Smooth muscle cell of the coronary artery (primary cell): ENCODE results near the gene ATG14. TPM values are rescaled to one million over a fixed set of nuclear protein-coding genes. Genes with fewer than 3 reads are reported as not detected.

Source experiments
- total RNA-seq: library from RNA; depleted of rRNA; stranded (reverse); fragments of >200 nt; gene quantifications from 2 replicates; pipeline ENCODE4 v1.2.3, GENCODE V29; 2014; ENCODE audit warnings: low replicate concordance

The ATG14 gene, protein sequence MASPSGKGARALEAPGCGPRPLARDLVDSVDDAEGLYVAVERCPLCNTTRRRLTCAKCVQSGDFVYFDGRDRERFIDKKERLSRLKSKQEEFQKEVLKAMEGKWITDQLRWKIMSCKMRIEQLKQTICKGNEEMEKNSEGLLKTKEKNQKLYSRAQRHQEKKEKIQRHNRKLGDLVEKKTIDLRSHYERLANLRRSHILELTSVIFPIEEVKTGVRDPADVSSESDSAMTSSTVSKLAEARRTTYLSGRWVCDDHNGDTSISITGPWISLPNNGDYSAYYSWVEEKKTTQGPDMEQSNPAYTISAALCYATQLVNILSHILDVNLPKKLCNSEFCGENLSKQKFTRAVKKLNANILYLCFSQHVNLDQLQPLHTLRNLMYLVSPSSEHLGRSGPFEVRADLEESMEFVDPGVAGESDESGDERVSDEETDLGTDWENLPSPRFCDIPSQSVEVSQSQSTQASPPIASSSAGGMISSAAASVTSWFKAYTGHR
- 8.9 and 13.3 TPM in 2 replicates for total RNA-seq

DNA sequence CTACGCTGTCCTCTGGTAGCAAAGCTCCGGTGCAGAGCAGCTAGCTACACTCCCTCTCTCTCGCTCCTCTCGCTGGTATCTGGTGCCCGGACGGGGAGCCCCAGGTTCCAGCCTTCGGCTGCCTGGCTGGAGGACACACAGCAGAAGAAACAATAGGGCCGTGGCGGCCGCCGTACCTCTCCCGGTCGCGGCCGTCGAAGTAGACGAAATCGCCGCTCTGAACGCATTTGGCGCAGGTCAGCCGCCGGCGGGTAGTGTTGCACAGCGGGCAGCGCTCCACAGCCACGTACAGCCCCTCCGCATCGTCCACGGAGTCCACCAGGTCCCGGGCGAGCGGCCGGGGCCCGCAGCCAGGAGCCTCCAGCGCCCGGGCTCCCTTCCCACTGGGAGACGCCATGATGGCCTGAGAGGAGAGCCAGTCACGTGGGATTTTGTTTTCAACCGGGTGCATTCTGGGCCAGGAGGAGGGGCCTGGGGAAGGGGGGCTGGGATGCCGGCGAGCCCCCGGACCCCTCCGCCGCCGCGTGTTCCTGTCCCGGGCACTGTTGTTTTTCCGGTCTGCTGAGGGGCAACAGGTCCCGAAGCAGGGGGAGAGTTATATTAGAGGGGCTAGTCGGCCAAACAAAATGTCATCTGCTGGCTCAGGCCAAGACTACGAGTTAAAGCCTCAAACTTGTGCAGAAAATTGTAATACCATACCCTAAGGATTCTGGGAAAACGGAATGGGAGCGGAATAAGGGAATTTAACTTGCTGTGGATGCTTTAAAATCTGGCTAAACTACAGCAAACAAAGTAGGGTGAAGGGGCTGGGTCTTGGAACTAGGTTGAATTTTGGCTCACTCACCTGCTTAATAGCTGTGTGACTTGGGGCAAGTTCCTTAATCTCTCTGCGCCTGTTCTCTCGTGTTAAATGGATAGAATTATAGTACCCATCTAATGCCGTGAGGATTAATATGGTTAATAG, at the start of gene ATG14:
ATG14 (minus strand) TSS at position 405 of the 964 bp plus-strand sequence; CDS start at position 397, 8 bp downstream.

DNA sequence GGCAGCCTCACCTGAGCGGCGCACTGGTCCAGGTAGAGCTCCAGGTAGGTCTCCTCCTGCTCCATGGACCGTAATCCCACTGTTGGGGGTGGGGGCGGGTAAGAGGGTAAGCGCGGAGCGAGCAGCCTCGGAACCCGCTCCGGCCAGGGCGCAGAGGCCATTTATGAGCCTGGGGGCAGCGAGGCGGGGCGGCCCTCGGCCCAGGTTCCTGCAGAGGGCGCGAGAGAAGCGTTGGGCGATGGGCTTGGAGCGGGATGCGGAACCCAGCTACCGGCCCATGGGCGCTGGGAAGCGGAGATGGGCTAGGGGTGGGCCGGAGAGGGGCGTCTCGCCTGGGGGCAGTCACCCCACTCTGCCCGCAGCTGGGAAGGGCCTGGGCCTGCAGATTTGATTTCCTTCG, 28.8 kb upstream of the ATG14 start, which contains the start of gene TBPL2:
TBPL2 (minus strand) TSS at position 232 of the 400 bp plus-strand sequence; CDS start at position 65, 167 bp downstream.

Other genes with a start within 250 kb of the ATG14 start
- 0.23 and 9.2 TPM in 2 replicates for gene DLGAP5, start 220.2 kb downstream of the ATG14 start, total RNA-seq
- gene FBXO34, start 140.4 kb downstream of the ATG14 start, total RNA-seq = 14.7 and 19.3 TPM in 2 replicates
- not detected in 2 replicates for gene TBPL2, start 28.8 kb upstream of the ATG14 start, total RNA-seq
- gene KTN1, start 168.4 kb upstream of the ATG14 start, total RNA-seq = 89.9 and 140 TPM in 2 replicates